ENCODE results near the gene RHBDD2.

Gene RHBDD2

DNA sequence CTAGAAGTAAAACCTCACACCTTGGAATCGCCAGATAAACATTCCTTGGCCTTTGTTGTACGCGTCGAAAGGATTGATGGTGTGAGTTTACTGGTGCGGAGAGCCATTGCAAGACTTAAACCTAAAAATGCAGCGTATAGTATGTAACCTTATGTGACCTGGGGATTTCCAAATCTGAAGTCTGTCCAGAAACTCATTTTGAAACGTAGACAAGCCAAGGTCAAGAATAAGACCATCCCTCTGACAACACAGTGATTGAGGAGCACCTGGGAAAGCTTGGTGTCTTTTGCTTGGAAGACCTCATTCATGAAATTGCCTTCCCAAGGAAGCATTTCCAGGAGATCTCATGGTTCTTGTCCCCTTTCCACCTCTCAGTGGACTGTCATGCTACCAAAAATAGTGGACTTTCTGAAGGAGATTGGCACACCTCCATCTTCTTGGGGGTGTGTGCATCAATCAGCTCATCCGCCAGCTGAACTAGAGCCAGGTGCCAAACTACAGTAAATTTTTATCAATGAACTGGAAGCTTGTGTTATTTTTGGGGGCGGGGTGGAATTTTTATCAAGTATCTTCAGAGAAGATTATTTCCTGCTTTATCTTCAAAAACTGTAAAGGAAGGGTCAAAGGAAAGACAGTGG, 44.3 kb downstream of the RHBDD2 start:
- DNase-seq = no peak

DNA sequence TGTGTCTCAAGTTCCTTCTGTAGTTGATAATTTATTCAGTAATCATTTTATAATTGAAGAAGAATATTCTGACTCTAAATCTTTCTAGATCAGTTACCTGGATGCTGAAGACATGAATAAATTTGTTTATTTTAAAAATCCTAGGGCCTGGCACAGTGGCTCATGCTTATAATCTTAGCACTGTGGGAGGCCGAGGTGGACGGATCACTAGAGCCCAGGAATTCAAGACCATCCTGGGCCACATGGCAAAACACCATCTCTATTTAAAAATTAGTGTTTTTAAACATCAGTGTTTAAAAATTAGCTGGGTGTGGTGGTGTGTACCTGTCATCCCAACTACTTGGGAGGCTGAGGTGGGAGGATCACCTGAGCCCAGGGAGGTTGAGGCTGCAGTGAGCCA, 45.4 kb downstream of the RHBDD2 start:
- peak; percentile 65 for DNase-seq

DNA sequence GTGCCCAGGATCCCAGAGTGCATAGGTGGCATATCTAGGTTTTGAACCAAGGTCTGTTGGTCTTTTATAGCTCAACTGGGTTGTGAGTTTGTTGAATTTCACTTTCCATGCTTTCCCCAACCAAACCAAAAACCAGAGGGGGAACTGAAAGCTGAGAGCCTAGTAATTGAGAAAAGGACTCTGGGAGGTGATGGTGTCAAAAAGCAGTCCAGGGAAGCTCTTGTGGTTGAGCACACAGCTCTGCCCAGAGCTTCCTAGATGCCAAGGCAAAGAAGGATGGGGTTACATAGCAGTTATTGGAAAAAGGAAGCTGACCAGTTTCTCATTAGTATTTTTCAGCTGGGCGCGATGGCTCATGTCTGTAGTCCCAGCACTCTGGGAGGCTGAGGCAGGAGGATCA, 46.1 kb downstream of the RHBDD2 start:
- no peak for DNase-seq

DNA sequence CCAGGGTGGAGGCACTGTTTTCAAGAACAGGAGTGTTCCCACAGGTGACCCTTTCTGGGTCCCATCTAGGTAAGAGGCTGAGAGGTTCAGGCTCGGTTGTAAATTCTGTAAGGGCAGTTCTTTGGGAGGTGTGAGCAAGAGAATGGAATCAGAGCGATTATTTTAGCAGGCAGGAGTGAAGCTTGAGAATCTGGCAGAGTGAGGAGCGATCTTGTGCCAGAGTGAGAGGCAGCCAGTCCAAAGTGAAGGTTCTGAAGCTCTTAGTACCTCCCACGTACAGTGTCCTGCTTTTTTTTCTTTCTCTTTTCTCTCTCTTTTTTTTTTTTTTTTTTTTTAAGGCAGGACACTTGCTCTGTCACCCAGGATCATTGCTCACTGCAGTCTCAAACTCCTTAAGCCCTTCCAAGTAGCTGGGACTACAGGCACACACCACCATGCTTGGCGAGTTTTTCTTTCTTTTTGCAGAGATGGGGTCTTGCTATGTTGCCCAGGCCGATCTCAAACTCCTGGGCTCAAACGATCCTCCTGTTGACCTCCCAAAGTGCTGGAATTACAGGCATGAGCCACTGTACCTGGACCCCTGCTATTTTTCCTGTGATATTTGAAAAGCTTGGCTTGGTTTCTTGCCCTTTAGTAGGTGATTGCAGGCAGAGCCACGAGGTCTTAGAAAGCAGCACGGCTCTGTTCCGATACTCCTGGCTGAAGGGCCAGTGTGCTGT, 47.0 kb downstream of the RHBDD2 start:
- no peak for DNase-seq

DNA sequence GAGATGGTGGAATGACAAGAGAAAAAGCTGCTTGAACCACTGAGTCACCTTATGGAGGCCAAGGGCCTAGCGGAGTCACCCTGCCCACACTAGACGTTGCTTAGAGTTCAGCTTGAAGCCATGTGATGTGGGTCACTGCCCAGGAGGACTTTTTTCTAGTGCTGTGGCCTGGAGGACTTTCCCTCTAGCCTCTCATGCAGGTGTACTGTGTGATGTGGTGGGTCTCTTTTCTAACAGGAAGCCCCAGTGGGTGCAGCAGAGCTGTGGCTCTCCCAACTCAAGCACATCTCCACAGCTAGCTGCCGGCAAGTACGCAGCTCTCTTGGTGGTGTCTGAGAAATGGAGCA, 49.7 kb downstream of the RHBDD2 start:
- no peak for DNase-seq

DNA sequence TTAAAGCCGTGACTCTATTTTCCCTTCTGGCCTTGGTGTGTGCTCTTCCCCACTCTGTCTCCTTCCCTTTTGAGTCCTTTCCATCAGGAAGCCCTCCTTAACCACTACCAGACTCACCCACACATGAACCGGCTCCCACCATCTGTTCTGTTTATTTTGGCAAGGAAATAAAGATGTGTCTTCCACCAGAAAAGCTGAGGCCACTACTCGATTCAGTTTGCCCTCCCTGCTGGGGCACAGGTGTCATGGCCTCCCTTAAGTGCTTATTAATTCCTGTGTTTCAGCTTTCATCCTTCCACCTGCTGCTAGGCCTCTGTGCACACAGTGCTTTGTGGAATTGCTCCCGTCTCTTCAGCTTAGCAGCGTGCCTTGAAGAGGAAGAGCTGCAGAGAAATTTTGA, 52.8 kb downstream of the RHBDD2 start:
- DNase-seq = peak; percentile 9

DNA sequence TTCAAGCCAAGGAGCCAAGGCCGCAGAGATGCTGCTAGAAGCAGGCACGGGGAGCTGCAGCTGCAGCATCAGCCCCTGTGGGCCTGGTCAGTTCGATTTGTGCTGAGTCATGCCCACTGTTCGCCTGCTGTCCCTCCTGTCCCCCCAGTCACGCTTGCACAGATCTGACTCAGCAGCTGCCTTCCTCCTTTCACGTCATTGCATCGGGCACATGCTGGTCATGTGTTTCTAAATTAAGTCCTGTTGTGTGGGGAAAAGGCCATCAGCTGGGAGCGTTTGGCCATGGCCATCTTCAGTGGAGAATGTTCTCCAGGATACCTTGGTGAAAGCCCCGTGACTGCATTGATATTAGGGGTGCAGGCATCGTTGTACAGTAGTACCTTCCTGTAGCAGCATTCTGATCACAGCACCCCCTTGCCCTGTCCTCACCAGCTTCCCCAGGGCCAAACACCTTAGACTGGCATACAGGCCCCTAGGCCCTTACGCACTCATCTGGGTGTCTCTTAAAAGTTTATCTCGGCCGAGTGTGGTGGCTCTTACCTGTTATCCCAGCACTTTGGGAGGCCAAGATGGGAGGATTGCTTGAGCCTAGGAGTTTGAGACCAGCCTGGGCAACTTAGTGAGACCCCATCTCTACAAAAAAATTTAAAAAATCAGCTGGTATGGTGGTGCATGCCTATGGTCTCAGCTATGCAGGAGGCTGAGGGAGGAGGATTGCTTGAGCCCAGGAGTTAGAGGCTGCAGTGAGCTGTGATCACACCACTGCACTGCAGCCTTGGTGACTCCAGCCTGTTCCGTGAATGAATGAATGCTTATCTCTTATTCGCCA, 59.3 kb downstream of the RHBDD2 start:
- DNase-seq = peak; percentile 48
